DND-41 (cell line): ENCODE results near the gene C12orf57.

Source experiments
- ATAC-seq: fragments of 200-7000 bp; cut with Tn5 transposase; 3 replicates; pipeline ENCODE4 v1.9.1; 2021; ENCODE audit warnings: low read depth; ENCODE audit not compliant: insufficient read depth
- DNase-seq: peaks from one replicate; pipeline ENCODE4 v3.0.0-alpha.2; 2020
- H2AFZ ChIP-seq: 2 replicates; pipeline ENCODE4 v1.6.0; 2012; ENCODE audit warnings: low read depth, low read length
- H3K27ac ChIP-seq: 2 replicates; pipeline ENCODE4 v1.5.1; 2012; ENCODE audit warnings: low read length, inconsistent platforms
- H3K27me3 ChIP-seq: fragments of 200-600 bp; sonication (generic); 2 replicates; pipeline ENCODE4 v1.6.0; 2012; ENCODE audit warnings: low read length, mild to moderate bottlenecking, inconsistent platforms; ENCODE audit not compliant: insufficient read depth, poor library complexity
- H3K36me3 ChIP-seq: 2 replicates; pipeline ENCODE4 v1.5.1; 2012; ENCODE audit warnings: low read length, inconsistent platforms; ENCODE audit not compliant: insufficient read depth
- H3K4me1 ChIP-seq: 2 replicates; pipeline ENCODE4 v1.5.1; 2012; ENCODE audit warnings: mild to moderate bottlenecking, low read length; ENCODE audit not compliant: insufficient read depth
- H3K4me2 ChIP-seq: 2 replicates; pipeline ENCODE4 v1.6.0; 2012; ENCODE audit warnings: mild to moderate bottlenecking, moderate library complexity, low read length, inconsistent platforms; ENCODE audit not compliant: insufficient read depth
- H3K4me3 ChIP-seq, 2 experiments: fragments of 200-600 bp in 1 of 2; shearing (Covaris generic) in 1 of 2; 2 replicates each; pipeline ENCODE4 v1.5.1; 2012 to 2016; ENCODE audit warnings: inconsistent platforms in 2 of 2, low read length in 2 of 2, mild to moderate bottlenecking in 2 of 2, low read depth in 1 of 2, moderate library complexity in 1 of 2
- H3K79me2 ChIP-seq: 2 replicates; pipeline ENCODE4 v1.6.0; 2012; ENCODE audit warnings: low read length, inconsistent platforms; ENCODE audit not compliant: insufficient read depth
- H3K9ac ChIP-seq: 2 replicates; pipeline ENCODE4 v1.6.0; 2012; ENCODE audit warnings: low read depth, mild to moderate bottlenecking, inconsistent platforms, low read length, moderate library complexity
- H3K9me3 ChIP-seq: 2 replicates; pipeline ENCODE4 v1.5.1; 2012; ENCODE audit warnings: low read length, moderate library complexity, mild to moderate bottlenecking, inconsistent platforms; ENCODE audit not compliant: insufficient read depth, severe bottlenecking
- H4K20me1 ChIP-seq: 2 replicates; pipeline ENCODE4 v1.6.0; 2012; ENCODE audit warnings: low read length; ENCODE audit not compliant: insufficient read depth
- CTCF ChIP-seq: IDR thresholded peaks from 2 replicates; pipeline ENCODE4 v1.5.1; 2012; ENCODE audit warnings: borderline replicate concordance, low read length, moderate library complexity, mild to moderate bottlenecking; ENCODE audit not compliant: poor library complexity, severe bottlenecking; ENCODE audit errors: extremely low read depth
- EZH2 ChIP-seq: IDR thresholded peaks from 3 replicates; pipeline ENCODE4 v1.6.1; 2012; ENCODE audit warnings: borderline replicate concordance, low read depth, mild to moderate bottlenecking, moderate library complexity, low read length, inconsistent platforms; ENCODE audit not compliant: severe bottlenecking

C12orf57 gene

GRCh38 chr12:6961695-6962284, 18.0 kb downstream of the C12orf57 start:
- H2AFZ ChIP-seq = no peak overlapping the region
- H3K9me3 ChIP-seq = no peaks in the 10 kb centered on the region
- no peaks in the 10 kb centered on the region for H3K79me2 ChIP-seq
- no peak overlapping the region for H3K27ac ChIP-seq
- no peaks in the 10 kb centered on the region for H3K27me3 ChIP-seq
- peaks cover 20% of the 10 kb centered on the region for H3K4me1 ChIP-seq
- H3K4me3 ChIP-seq = no peak overlapping the region
- ATAC-seq (no peak), DNase-seq (no peak)
- H4K20me1 ChIP-seq = no peaks in the 10 kb centered on the region
- peaks cover 25% of the 10 kb centered on the region for H3K36me3 ChIP-seq
- no peak overlapping the region for H3K9ac ChIP-seq
- TF ChIP-seq EZH2 = no peak
- TF ChIP-seq CTCF = peak; percentile 55
- no peak overlapping the region for H3K4me2 ChIP-seq

GRCh38 chr12:6962285-6963015, 18.6 kb downstream of the C12orf57 start:
- no peak overlapping the region for H3K4me2 ChIP-seq
- no peak for DNase-seq
- H3K4me3 ChIP-seq = no peak overlapping the region

GRCh38 chr12:6963016-6963731, 19.4 kb downstream of the C12orf57 start:
- peaks cover 4% of the 10 kb centered on the region; the same call in 1 of the 2 replicates for H4K20me1 ChIP-seq
- H3K27me3 ChIP-seq = no peaks in the 10 kb centered on the region
- TF ChIP-seq EZH2 (no peak), CTCF (no peak)
- H3K79me2 ChIP-seq = peaks cover 6% of the 10 kb centered on the region
- H3K4me3 ChIP-seq = no peak overlapping the region
- H3K4me2 ChIP-seq = no peak overlapping the region
- H3K9ac ChIP-seq = no peak overlapping the region
- peaks cover 26% of the 10 kb centered on the region for H3K4me1 ChIP-seq
- no peak overlapping the region for H3K27ac ChIP-seq
- DNase-seq (peak; percentile 5), ATAC-seq (no peak)
- H2AFZ ChIP-seq = no peak overlapping the region
- H3K9me3 ChIP-seq = no peaks in the 10 kb centered on the region
- peaks cover 39% of the 10 kb centered on the region for H3K36me3 ChIP-seq

More at GRCh38 chr12:6962285-6963015, 18.6 kb downstream of the C12orf57 start:
- TF ChIP-seq CTCF = no peak
- no peak for TF ChIP-seq EZH2
- Histone ChIP-seq H3K9me3 (no peaks in the 10 kb centered on the region), H3K9ac (no peak overlapping the region), H4K20me1 (0 out of 2 replicates have a peak, but pooled peaks cover 4% of the 10 kb centered on the region), H3K27me3 (no peaks in the 10 kb centered on the region), H3K4me1 (peaks cover 22% of the 10 kb centered on the region), H2AFZ (no peak overlapping the region), H3K79me2 (peaks cover 1% of the 10 kb centered on the region; the same call in 1 of the 2 replicates), H3K36me3 (peaks cover 32% of the 10 kb centered on the region), H3K27ac (no peak overlapping the region)
- no peak for ATAC-seq
